Measurements from ENCODE around the gene DPP3.

Gene DPP3, protein sequence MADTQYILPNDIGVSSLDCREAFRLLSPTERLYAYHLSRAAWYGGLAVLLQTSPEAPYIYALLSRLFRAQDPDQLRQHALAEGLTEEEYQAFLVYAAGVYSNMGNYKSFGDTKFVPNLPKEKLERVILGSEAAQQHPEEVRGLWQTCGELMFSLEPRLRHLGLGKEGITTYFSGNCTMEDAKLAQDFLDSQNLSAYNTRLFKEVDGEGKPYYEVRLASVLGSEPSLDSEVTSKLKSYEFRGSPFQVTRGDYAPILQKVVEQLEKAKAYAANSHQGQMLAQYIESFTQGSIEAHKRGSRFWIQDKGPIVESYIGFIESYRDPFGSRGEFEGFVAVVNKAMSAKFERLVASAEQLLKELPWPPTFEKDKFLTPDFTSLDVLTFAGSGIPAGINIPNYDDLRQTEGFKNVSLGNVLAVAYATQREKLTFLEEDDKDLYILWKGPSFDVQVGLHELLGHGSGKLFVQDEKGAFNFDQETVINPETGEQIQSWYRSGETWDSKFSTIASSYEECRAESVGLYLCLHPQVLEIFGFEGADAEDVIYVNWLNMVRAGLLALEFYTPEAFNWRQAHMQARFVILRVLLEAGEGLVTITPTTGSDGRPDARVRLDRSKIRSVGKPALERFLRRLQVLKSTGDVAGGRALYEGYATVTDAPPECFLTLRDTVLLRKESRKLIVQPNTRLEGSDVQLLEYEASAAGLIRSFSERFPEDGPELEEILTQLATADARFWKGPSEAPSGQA

DNA sequence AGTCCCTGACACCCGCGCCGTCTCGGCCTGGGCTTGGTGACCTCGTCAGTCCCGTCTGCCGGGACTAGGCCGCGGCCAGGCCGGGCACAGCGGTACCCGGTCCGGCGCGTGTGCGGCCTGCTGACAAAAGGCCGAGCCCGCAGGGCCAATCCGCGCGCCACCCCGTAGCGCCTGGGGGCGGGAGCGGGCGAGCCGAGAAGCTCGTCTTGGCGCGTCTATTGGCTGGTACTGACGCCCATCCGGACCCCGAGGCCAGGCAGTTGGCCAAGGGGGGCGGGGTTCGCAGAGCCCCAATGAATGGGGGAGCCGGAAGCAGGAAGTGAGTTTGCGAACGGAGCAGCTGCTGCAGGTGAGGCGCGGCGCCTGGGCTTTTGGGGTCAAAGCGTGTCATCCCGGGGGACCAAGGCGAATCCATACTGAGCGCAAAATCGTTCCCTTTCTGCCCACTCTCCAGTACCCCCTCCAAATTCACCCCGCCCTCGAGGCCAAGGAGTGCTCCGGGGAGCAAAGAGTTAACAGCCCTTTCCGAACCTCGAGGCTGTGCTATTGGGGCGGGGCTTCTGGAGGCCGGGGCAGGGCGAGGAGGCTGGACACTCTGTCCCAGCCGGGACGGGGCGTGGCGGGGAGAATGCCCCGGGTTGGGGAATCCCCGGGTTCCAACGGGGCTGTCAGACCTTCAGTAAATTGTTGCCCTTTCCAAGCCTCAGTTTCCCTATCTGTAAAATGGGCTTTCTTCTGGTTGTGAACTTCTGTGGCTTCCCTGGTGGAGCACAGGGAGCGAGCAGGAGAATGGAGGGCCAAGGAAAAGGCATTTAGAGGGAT is at the start of gene DPP3:
Gene DPP3, plus strand, starts transcription at position 318 of the 822 bp plus-strand sequence. CDS start 1,767 bp downstream, outside the sequence.
- no peak for TF ChIP-seq GATA3 (IDR thresholded peaks at IDR 0.05; ENCODE audit: low read depth, low read length)
- TF ChIP-seq GATA2 (IDR thresholded peaks at IDR 0.05; ENCODE audit: low read depth, low read length): no peak

DNA sequence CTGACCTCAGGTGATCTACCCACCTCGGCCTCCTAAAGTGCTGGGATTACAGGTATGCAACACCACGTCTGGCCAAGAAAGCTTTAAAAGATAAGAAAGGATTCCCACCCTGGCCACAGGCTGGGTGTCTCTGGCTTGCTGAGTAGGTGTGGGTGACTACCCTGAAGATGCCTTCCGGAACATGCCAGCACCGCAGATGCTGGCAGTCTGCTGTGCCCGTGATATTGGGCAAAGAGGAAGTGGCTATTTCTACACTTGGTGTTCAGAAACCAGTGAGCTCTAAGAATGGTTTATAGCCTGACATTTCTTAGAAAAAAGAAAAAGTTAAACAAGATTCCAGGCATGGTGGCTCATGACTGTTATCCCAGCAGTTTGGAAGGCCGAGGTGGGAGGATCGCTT is 47.6 kb upstream of the DPP3 start:
- no peak for TF ChIP-seq GATA2 (IDR thresholded peaks at IDR 0.05; ENCODE audit: low read depth, low read length)
- no peak for TF ChIP-seq GATA3 (IDR thresholded peaks at IDR 0.05; ENCODE audit: low read depth, low read length)

DNA sequence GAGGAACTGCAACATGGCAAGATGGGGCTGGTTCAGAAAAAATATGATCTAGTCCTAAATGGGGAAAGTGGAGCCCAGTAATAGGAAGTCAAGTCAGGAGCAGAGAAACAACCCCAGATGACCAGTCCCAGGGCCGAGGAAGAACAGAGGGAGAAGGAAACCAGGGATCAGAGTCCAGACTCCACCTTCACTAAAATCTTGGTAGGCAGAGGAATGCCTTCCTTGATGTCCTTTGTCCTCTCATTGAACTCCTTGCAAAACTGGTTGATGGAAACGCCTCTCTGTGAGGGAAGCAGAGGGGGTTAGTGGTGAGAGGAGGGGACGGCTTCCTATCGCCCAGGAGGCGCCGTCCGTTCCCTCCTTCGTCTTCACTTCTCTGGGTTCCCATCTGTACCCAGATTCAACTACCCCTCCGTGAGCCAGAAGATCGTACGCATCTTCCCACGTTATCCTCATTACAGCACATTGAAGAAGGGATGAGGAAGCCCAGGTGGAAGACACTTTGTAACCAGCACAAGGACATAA is 42.2 kb upstream of the DPP3 start:
- no peak for TF ChIP-seq GATA3 (IDR thresholded peaks at IDR 0.05; ENCODE audit: low read depth, low read length)
- TF ChIP-seq GATA2 (IDR thresholded peaks at IDR 0.05; ENCODE audit: low read depth, low read length): no peak

DNA sequence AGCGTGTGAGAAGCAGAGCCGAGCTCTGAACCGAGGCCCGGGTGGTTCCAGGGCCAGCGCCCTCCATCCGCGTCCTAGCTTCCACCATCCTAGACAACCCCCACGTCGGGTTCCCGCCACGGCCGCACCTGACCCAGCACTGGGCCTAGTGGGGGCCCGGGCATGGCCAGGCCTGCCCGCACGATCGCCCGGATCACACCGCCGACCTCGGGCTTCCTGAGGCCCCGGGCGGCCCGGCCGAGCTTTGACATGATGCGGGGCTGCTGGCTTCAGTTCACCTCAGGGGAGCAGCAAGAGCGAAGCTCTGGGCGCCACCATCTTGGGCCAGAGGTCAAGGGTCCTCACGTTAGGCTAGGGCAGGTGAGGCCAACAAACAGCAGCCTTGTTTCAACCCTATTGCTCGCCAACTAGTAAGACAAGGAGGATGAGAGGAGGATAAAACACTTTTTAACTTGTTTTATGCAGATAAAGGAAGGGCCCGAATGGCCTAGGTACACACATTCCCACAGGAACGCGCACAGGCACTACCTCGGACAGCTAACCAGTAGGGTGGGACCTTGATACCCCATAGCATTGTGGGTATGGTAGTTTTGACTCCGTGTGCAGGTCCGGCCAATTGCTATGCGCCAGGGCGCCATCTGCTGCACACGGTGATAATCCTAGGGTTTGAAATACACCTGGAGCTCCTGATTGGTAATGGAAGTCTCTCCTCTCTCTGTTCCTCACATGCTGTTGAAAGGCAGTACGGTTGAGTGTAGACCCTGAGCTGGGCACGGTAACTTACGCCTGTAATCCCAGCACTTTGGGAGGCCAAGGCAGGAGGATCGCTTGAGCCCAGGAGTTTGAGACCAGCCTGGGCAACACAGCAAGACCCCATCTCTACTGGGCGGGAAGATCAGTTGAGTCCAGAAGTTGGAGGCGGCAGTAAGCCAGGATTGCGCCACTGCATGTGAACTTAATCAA is 41.4 kb upstream of the DPP3 start, which contains the start of gene MRPL11:
Gene MRPL11, minus strand, starts transcription at position 345 of the 963 bp plus-strand sequence. Its CDS starts 94 bp downstream, at position 251.
- TF ChIP-seq GATA2 (IDR thresholded peaks at IDR 0.05; ENCODE audit: low read depth, low read length): no peak
- no peak for TF ChIP-seq GATA3 (IDR thresholded peaks at IDR 0.05; ENCODE audit: low read depth, low read length)

DNA sequence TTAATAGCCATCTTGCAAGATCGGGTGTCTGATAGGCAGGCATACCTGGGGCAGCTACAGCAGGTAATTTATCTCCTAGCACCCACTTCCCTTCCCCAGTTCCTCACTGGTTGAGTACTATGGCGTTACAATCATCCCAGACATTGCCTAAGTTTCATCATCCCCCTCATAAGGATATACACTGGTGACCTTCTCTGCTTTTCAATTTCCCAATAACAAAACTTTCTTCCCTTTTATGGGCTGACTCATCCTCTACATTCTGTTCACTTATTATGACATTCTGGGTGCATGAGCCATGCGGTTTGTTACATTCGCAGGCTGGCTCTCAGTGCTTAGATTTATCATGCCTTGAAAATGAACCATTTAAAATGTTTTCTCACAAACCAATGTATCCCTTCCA is 36.6 kb upstream of the DPP3 start:
- TF ChIP-seq GATA3 (IDR thresholded peaks at IDR 0.05; ENCODE audit: low read depth, low read length) (no peak), GATA2 (IDR thresholded peaks at IDR 0.05; ENCODE audit: low read depth, low read length) (no peak)

DNA sequence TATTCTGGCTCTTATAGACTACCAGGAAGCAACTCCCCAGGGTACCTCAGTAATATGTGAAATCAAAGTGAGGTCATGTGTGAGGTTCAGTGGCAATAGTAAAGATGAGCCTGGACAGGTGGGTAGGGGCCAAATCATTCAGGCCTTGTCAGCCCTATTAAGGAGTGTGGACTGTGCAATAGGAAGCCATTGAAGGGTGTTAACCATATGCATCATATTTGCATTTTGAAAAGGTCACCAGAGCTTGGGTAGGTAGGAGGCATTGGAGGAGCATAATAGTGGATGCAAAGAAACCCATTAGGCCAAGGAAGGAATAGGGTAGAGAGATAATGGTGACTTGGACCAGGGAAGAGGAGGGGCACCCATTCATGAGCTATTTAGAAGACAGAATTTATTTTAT is 33.2 kb upstream of the DPP3 start:
- no peak for TF ChIP-seq GATA2 (IDR thresholded peaks at IDR 0.05; ENCODE audit: low read depth, low read length)
- TF ChIP-seq GATA3 (IDR thresholded peaks at IDR 0.05; ENCODE audit: low read depth, low read length): no peak

DNA sequence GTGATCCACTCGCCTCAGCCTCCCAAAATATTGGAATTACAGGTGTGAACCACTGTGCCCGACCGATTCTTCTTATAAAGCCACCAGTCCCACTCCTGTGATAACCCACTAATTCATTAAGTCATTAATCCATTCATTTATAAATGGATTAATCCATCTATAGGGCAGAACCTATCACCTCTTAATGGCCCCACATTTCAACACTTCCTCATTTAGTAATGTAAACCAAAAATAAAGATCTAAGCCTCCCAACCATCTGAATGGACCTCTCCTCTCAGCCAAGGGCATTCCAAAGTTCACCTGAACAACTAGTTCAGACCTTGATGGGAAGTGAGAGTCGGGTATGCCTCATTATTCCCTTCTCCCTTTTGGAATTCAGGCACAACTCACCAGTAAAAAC is 31.7 kb upstream of the DPP3 start:
- no peak for TF ChIP-seq GATA3 (IDR thresholded peaks at IDR 0.05; ENCODE audit: low read depth, low read length)
- no peak for TF ChIP-seq GATA2 (IDR thresholded peaks at IDR 0.05; ENCODE audit: low read depth, low read length)

DNA sequence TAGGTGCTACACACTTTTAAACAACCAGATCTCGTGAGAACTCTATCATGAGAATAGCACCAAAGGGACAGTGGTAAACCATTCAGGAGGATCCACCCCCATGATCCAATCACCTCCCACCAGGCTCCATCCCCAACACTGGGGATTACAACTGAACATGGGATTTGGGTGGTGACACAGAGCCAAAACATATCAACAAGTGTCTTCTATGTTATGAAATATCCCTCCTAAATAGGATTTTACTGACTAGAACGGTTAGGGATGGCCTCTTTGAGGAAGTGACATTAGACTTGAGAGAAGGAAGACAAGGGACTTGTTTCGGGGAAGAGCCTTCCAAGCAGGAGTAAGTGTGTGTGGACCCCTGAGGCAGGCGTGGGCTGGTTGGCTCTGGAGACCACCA is 29.7 kb upstream of the DPP3 start:
- no peak for TF ChIP-seq GATA3 (IDR thresholded peaks at IDR 0.05; ENCODE audit: low read depth, low read length)
- TF ChIP-seq GATA2 (IDR thresholded peaks at IDR 0.05; ENCODE audit: low read depth, low read length): no peak

DNA sequence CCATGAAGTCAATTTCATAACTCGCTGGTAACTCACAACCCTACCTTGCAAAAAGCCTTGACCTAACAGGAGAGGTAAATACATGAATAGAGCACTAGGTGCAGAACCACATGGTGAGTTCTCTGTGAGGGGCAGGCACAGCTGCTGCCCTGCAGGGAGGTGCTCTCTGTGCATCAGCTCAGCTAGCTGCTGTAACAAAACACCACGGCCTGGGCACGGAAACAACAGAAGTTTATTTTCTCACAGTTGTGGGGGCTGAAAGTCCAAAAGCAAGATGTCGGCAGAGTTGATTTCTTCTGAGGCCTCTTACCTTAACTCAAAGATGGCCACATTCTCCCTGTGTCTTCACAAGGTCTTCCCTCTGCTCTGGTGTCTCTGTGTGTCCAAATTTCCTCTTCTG is 28.6 kb upstream of the DPP3 start:
- TF ChIP-seq GATA3 (IDR thresholded peaks at IDR 0.05; ENCODE audit: low read depth, low read length): no peak
- TF ChIP-seq GATA2 (IDR thresholded peaks at IDR 0.05; ENCODE audit: low read depth, low read length): no peak

DNA sequence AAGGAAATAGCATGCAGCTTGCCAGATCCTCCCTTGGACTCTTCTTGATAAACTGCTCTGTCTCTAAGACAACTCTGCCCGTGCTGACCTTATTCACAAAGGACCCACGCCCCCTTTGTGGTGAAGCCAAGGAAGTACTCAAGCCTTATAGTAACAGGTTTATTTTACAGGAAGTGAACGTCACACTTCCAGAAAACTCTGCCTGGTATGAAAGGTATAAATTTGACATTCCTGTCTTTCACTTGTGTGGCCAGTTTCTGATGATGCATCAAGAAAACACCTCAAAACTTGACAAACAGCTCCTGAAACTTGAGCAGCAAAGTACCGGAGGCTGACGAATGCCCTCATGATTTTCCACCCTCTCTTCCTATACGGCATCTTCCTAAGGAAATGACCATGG is 26.0 kb upstream of the DPP3 start:
- no peak for TF ChIP-seq GATA2 (IDR thresholded peaks at IDR 0.05; ENCODE audit: low read depth, low read length)
- TF ChIP-seq GATA3 (IDR thresholded peaks at IDR 0.05; ENCODE audit: low read depth, low read length): no peak

DNA sequence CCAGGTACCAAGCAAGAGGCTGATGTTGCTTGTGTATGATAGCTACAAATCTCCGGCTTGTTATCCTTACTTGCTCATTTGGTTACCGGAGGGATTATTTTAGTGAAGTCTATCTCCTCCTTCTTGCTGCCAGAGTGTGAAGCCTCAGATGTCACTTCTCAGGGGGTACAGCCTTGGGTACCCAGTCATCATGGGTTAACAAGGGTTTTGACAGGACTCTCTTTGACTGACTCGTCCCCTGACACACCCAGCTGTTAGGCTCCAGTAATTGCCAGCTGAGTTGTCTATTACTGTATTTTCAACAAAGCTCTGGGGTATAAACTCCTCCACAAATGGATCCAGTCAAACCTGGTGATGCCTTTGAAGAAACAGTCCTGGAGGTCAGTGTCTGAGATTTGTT is 25.4 kb upstream of the DPP3 start:
- TF ChIP-seq GATA3 (IDR thresholded peaks at IDR 0.05; ENCODE audit: low read depth, low read length): no peak
- TF ChIP-seq GATA2 (IDR thresholded peaks at IDR 0.05; ENCODE audit: low read depth, low read length): no peak

DNA sequence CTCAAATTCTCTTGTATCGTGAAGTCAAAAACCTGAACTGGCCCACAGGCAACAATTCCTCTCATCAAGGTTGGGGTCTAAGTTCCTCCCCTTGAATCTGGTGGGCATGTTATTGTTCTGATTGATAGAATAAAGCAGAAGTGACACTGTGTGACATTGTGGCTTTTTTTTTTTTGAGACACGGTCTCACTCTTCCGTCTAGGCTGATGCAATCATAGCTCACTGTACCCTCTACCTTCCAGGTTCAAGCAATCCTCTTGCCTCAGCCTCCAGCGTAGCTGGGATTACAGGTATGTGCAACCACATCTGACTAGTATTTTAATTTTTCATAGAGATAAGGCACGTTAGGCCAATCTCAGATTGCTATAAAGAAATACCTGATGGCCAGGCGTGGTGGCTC is 22.4 kb upstream of the DPP3 start:
- no peak for TF ChIP-seq GATA3 (IDR thresholded peaks at IDR 0.05; ENCODE audit: low read depth, low read length)

All from SH-SY5Y (cell line).